ENCODE results near the gene TLE7. TPM values are rescaled to one million over a fixed set of nuclear protein-coding genes. Genes with fewer than 3 reads are reported as not detected.

The TLE7 gene
- total and polyA plus RNA-seq, 2 donors from 2014 or later = not detected

GRCh38 chr16:71436473-71436872 is 5.4 kb downstream of the TLE7 start:
- TF ChIP-seq CTCF (IDR thresholded peaks at IDR 0.05; ENCODE audit: borderline replicate concordance, extremely low read depth, insufficient read depth) = no peak
- no peaks in the 10 kb centered on the region for H3K4me1 ChIP-seq (ENCODE audit: control insufficient read depth in 2 of 3, insufficient read depth in 2 of 3, low read depth in 1 of 3, low read length in 3 of 3)
- intact Hi-C loops (cut with DNase I) = no loop called here
- DNase-seq (no peak), FAIRE-seq (no peak)
- H3K27me3 ChIP-seq (ENCODE audit: control insufficient read depth, insufficient read depth, low read length) = no peaks in the 10 kb centered on the region
- no peaks in the 10 kb centered on the region for H3K9me3 ChIP-seq (ENCODE audit: control insufficient read depth in 2 of 3, insufficient read depth in 1 of 3, low read length in 3 of 3)
- H3K36me3 ChIP-seq (ENCODE audit: control insufficient read depth in 2 of 3, insufficient read depth in 3 of 3, low read length in 3 of 3) = no peaks in the 10 kb centered on the region
- no peak overlapping the region for H3K27ac ChIP-seq (ENCODE audit: low read depth in 2 of 2, low read length in 2 of 2)
- H3K4me3 ChIP-seq (ENCODE audit: low read length in 3 of 3) = no peak overlapping the region
- H3K9ac ChIP-seq (ENCODE audit: low read length in 3 of 3) = no peak overlapping the region

GRCh38 chr16:71432906-71433305 is 8.9 kb downstream of the TLE7 start:
- Histone ChIP-seq H3K9me3 (ENCODE audit: control insufficient read depth in 2 of 3, insufficient read depth in 1 of 3, low read length in 3 of 3) (peaks cover 0 to 4% (median 3%) of the 10 kb centered on the region in 3 donors), H3K4me3 (ENCODE audit: low read length in 3 of 3) (no peak overlapping the region), H3K36me3 (ENCODE audit: control insufficient read depth in 2 of 3, insufficient read depth in 3 of 3, low read length in 3 of 3) (no peaks in the 10 kb centered on the region), H3K27me3 (ENCODE audit: control insufficient read depth, insufficient read depth, low read length) (no peaks in the 10 kb centered on the region), H3K27ac (ENCODE audit: low read depth in 2 of 2, low read length in 2 of 2) (no peak overlapping the region), H3K9ac (ENCODE audit: low read length in 3 of 3) (no peak overlapping the region), H3K4me1 (ENCODE audit: control insufficient read depth in 2 of 3, insufficient read depth in 2 of 3, low read depth in 1 of 3, low read length in 3 of 3) (no peaks in the 10 kb centered on the region)
- DNase-seq (no peak), FAIRE-seq (no peak)
- intact Hi-C loops (cut with DNase I) = no loop called here
- TF ChIP-seq CTCF (IDR thresholded peaks at IDR 0.05; ENCODE audit: borderline replicate concordance, extremely low read depth, insufficient read depth) = no peak

- Histone ChIP-seq H3K27ac (ENCODE audit: low read depth in 2 of 2, low read length in 2 of 2) (no peak overlapping the region), H3K9ac (ENCODE audit: low read length in 3 of 3) (no peak overlapping the region), H3K9me3 (ENCODE audit: control insufficient read depth in 2 of 3, insufficient read depth in 1 of 3, low read length in 3 of 3) (peaks cover 0 to 4% (median 3%) of the 10 kb centered on the region in 3 donors), H3K36me3 (ENCODE audit: control insufficient read depth in 2 of 3, insufficient read depth in 3 of 3, low read length in 3 of 3) (no peaks in the 10 kb centered on the region), H3K27me3 (ENCODE audit: control insufficient read depth, insufficient read depth, low read length) (no peaks in the 10 kb centered on the region), H3K4me1 (ENCODE audit: control insufficient read depth in 2 of 3, insufficient read depth in 2 of 3, low read depth in 1 of 3, low read length in 3 of 3) (no peaks in the 10 kb centered on the region), H3K4me3 (ENCODE audit: low read length in 3 of 3) (no peak overlapping the region)
- no peak for TF ChIP-seq CTCF (IDR thresholded peaks at IDR 0.05; ENCODE audit: borderline replicate concordance, extremely low read depth, insufficient read depth)
- no peak for FAIRE-seq
- DNase-seq = peak in 1 of 5 donors; percentile 6
- intact Hi-C loops (cut with DNase I) = no loop called here
These were observed 9.9 kb downstream of the TLE7 start for GRCh38 chr16:71431991-71432390.

GRCh38 chr16:71431176-71431575 is 10.7 kb downstream of the TLE7 start:
- Histone ChIP-seq H3K27ac (ENCODE audit: low read depth in 2 of 2, low read length in 2 of 2) (no peak overlapping the region), H3K4me1 (ENCODE audit: control insufficient read depth in 2 of 3, insufficient read depth in 2 of 3, low read depth in 1 of 3, low read length in 3 of 3) (no peaks in the 10 kb centered on the region), H3K4me3 (ENCODE audit: low read length in 3 of 3) (no peak overlapping the region), H3K9ac (ENCODE audit: low read length in 3 of 3) (no peak overlapping the region), H3K27me3 (ENCODE audit: control insufficient read depth, insufficient read depth, low read length) (no peaks in the 10 kb centered on the region), H3K9me3 (ENCODE audit: control insufficient read depth in 2 of 3, insufficient read depth in 1 of 3, low read length in 3 of 3) (peaks cover 0 to 4% (median 3%) of the 10 kb centered on the region in 3 donors), H3K36me3 (ENCODE audit: control insufficient read depth in 2 of 3, insufficient read depth in 3 of 3, low read length in 3 of 3) (no peaks in the 10 kb centered on the region)
- FAIRE-seq (no peak), DNase-seq (no peak)
- no peak for TF ChIP-seq CTCF (IDR thresholded peaks at IDR 0.05; ENCODE audit: borderline replicate concordance, extremely low read depth, insufficient read depth)
- intact Hi-C loops (cut with DNase I) = no loop called here

Data from kidney (tissue), 14 donors.